Adrenal gland (tissue), 5 donors: Measurements from ENCODE around the gene NEO1.

ENCODE experiments used
- POLR2A ChIP-seq, 2 donors: fragments of 450-650 bp; IDR thresholded peaks; one replicate each; pipeline ENCODE4 v1.6.1; 2017; ENCODE audit warnings: antibody characterized with exemption in 2 of 2, mild to moderate bottlenecking in 2 of 2, moderate library complexity in 1 of 2
- TF ChIP-seq, protein P1 (sequence below), 6 experiments: fragments of 450-650 bp in 4 of 6; fragments of 200-600 bp in 2 of 6; sonication (generic) in 1 of 6; IDR thresholded peaks; 1 replicate in 5 of 6; 2 replicates in 1 of 6; pipeline versions ENCODE4 v1.5.1 to v1.8.0; 2016 to 2021; ENCODE audit warnings: antibody characterized with exemption in 6 of 6, mild to moderate bottlenecking in 2 of 6, moderate library complexity in 1 of 6
- donor health status: DM: no; HTN: no; CAD: no.

DNA sequence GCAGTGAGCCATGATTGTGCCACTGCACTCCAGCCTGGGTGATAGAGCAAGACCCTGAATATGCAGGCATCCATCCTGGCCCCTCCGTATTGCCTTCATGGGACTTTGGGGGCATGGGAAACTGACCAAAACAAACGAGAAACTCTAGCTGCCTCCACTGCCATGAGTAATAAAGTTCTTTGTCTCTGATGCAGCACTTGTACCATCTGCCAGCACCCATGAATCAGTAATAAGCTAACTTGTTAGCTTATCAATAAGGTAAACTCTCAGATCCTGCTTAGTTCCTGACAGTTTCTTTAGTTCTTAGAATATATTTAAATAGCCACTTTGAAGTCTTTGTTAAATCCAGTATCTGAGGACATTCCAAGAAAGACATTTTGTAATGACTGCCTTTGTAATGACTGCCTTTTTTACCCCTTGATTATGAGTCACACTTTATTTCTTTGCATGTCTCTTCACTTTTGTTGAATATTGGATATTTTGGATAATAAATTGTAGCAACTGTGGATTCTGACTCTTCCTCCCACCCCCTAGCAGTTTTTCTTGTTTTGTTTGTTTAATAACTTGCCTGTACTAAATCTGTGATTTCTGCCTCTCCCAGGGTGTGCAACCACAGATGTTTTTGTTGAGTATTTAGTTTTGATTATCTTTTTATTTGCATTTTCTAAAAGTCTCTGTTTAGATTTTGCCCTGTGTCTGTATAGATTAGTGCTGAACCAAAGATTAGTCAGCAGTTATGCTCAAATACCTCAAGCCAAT lies 179.6 kb downstream of the NEO1 start:
- TF ChIP-seq, protein P1, sequence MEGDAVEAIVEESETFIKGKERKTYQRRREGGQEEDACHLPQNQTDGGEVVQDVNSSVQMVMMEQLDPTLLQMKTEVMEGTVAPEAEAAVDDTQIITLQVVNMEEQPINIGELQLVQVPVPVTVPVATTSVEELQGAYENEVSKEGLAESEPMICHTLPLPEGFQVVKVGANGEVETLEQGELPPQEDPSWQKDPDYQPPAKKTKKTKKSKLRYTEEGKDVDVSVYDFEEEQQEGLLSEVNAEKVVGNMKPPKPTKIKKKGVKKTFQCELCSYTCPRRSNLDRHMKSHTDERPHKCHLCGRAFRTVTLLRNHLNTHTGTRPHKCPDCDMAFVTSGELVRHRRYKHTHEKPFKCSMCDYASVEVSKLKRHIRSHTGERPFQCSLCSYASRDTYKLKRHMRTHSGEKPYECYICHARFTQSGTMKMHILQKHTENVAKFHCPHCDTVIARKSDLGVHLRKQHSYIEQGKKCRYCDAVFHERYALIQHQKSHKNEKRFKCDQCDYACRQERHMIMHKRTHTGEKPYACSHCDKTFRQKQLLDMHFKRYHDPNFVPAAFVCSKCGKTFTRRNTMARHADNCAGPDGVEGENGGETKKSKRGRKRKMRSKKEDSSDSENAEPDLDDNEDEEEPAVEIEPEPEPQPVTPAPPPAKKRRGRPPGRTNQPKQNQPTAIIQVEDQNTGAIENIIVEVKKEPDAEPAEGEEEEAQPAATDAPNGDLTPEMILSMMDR (IDR thresholded peaks at IDR 0.05) = no peak
- no peak for TF ChIP-seq POLR2A (IDR thresholded peaks at IDR 0.05)
